Astrocyte (in vitro differentiated cells and primary cell): ENCODE data around the gene MMP24OS. TPM values are rescaled to one million over a fixed set of nuclear protein-coding genes. Genes with fewer than 3 reads are reported as not detected.
A peak's percentile ranks its signal among the peaks of the same experiment; 100 is the strongest.

ENCODE experiments used
- DNase-seq: peaks from one replicate; pipeline ENCODE4 v3.0.0-alpha.2; 2010; ENCODE audit warnings: low read depth
- FAIRE-seq: peaks from 2 replicates; lab custom pipeline; 2011; peaks lifted over from hg19 to GRCh38; lab: Jason Lieb, UNC
- H2AFZ ChIP-seq: 2 replicates; pipeline ENCODE4 v1.6.0; 2012; ENCODE audit warnings: low read depth, low read length, inconsistent platforms
- H3K27ac ChIP-seq: 2 replicates; pipeline ENCODE4 v1.5.1; 2011; ENCODE audit warnings: low read depth, low read length, inconsistent platforms
- H3K27me3 ChIP-seq: 2 replicates; pipeline ENCODE4 v1.6.0; 2011; ENCODE audit warnings: low read length, inconsistent platforms; ENCODE audit not compliant: insufficient read depth
- H3K36me3 ChIP-seq: 2 replicates; pipeline ENCODE4 v1.5.1; 2011; ENCODE audit warnings: low read length, inconsistent platforms; ENCODE audit not compliant: insufficient read depth
- H3K4me1 ChIP-seq: 2 replicates; pipeline ENCODE4 v1.5.1; 2011; ENCODE audit warnings: low read length, inconsistent platforms; ENCODE audit not compliant: insufficient read depth
- H3K4me2 ChIP-seq: 2 replicates; pipeline ENCODE4 v1.6.0; 2012; ENCODE audit warnings: low read length, inconsistent platforms
- H3K4me3 ChIP-seq: 2 replicates; pipeline ENCODE4 v1.5.1; 2011; ENCODE audit warnings: low read depth, mild to moderate bottlenecking, low read length, inconsistent platforms; ENCODE audit not compliant: insufficient read depth
- H3K79me2 ChIP-seq: 2 replicates; pipeline ENCODE4 v1.6.0; 2012; ENCODE audit warnings: mild to moderate bottlenecking, low read length, inconsistent platforms; ENCODE audit not compliant: insufficient read depth
- H3K9ac ChIP-seq: 2 replicates; pipeline ENCODE4 v1.6.0; 2012; ENCODE audit warnings: mild to moderate bottlenecking, low read length, inconsistent platforms
- H3K9me3 ChIP-seq: 2 replicates; pipeline ENCODE4 v1.5.1; 2012; ENCODE audit warnings: low read depth, mild to moderate bottlenecking, low read length, inconsistent platforms; ENCODE audit not compliant: insufficient read depth
- H4K20me1 ChIP-seq: 2 replicates; pipeline ENCODE4 v1.6.0; 2012; ENCODE audit warnings: low read length, inconsistent platforms; ENCODE audit not compliant: insufficient read depth
- H3K27ac Mint-ChIP-seq: one replicate; pipeline ENCODE4 v1.8.0; 2021; ENCODE audit warnings: mild to moderate bottlenecking, mixed read lengths; ENCODE audit not compliant: unreplicated experiment
- H3K27me3 Mint-ChIP-seq: one replicate; pipeline ENCODE4 v1.8.0; 2021; ENCODE audit warnings: low read depth, mixed read lengths; ENCODE audit not compliant: unreplicated experiment
- H3K36me3 Mint-ChIP-seq: one replicate; pipeline ENCODE4 v1.8.0; 2021; ENCODE audit warnings: low read depth, mixed read lengths; ENCODE audit not compliant: unreplicated experiment
- H3K4me1 Mint-ChIP-seq: one replicate; pipeline ENCODE4 v1.8.0; 2021; ENCODE audit warnings: low read depth, mixed read lengths; ENCODE audit not compliant: unreplicated experiment
- H3K4me3 Mint-ChIP-seq: one replicate; pipeline ENCODE4 v1.8.0; 2021; ENCODE audit warnings: mild to moderate bottlenecking, moderate library complexity, mixed read lengths; ENCODE audit not compliant: unreplicated experiment
- H3K9me3 Mint-ChIP-seq: one replicate; pipeline ENCODE4 v1.8.0; 2021; ENCODE audit warnings: mild to moderate bottlenecking, mixed read lengths; ENCODE audit not compliant: unreplicated experiment
- CTCF ChIP-seq: IDR thresholded peaks from 2 replicates; pipeline ENCODE4 v1.5.1; 2011; ENCODE audit warnings: low read depth, mild to moderate bottlenecking, inconsistent platforms, low read length, moderate library complexity; ENCODE audit not compliant: insufficient read depth
- EZH2 ChIP-seq: IDR thresholded peaks from 2 replicates; pipeline ENCODE4 v1.6.1; 2012; ENCODE audit warnings: mild to moderate bottlenecking, low read length, inconsistent platforms; ENCODE audit not compliant: insufficient read depth
- total RNA-seq: library from RNA; stranded (reverse); gene quantifications from 2 replicates; pipeline ENCODE4 v1.2.1, GENCODE V29; 2021

The MMP24OS gene
- total RNA-seq, 1 donor from 2014 or later, result 86.5 TPM

DNA sequence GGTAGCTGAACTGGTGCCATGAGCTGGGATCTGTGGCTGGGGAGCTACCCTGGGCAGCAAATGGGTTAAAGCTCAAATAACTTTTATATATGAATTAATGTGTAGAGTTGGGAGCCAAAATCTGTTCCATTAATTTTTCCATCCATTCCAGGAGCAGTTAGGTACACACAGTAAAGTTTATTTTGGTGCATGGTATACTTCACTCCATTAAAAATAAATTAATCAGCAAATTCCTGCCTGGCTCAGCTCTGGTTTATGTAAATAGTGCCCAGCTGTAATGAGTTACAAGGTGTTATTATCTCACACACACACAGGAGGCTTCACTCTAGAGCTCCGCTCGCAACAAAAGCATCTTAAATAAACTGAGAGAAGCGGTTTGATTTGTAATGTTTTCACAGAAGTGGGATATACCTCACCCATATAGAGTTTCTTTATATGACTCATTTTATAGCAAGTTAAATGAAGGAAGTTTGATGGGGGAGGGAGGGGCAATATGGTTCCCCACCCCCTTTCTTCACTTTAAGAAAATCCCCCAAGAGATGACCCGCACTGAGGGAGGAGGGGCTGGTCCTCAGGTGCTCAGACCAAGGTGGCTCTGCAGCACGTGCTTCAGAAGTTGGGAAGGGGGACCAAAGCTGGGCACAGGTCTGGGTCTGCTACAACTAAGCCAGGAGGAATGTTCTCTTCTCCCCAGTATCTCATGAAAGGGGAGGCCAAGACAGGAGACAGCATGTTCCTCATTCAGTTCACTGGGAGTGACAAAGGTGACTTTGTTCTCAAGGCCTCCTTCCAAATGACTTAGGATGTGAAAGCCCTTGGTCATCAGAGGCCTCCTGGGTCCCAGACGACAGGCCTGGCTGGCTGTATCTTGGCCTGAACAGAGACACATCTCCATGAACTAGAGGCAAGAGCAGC, 24.8 kb upstream of the MMP24OS start:
- Mint-ChIP-seq H3K4me3 (peak overlapping the region; percentile 8), H3K4me1 (peaks cover 56% of the 10 kb centered on the region), H3K9me3 (peaks cover 3% of the 10 kb centered on the region), H3K36me3 (peaks cover 4% of the 10 kb centered on the region), H3K27me3 (no peaks in the 10 kb centered on the region), H3K27ac (peak overlapping the region; percentile 58)
- peak; percentile 78 for DNase-seq
- Histone ChIP-seq H3K9me3 (no peaks in the 10 kb centered on the region), H3K27me3 (no peaks in the 10 kb centered on the region), H3K36me3 (no peaks in the 10 kb centered on the region), H2AFZ (no peak overlapping the region), H4K20me1 (no peaks in the 10 kb centered on the region), H3K4me1 (peaks cover 66% of the 10 kb centered on the region), H3K79me2 (no peaks in the 10 kb centered on the region), H3K27ac (peak overlapping the region; percentile 100), H3K4me3 (no peak overlapping the region), H3K4me2 (peak overlapping the region; percentile 35), H3K9ac (peak overlapping the region; percentile 84)
- FAIRE-seq, result no peak
- TF ChIP-seq EZH2 (no peak), CTCF (no peak)

- Histone ChIP-seq H4K20me1 (no peaks in the 10 kb centered on the region), H3K4me1 (peaks cover 59% of the 10 kb centered on the region), H3K27me3 (no peaks in the 10 kb centered on the region), H3K4me3 (no peak overlapping the region), H3K9ac (peak overlapping the region; percentile 84), H2AFZ (no peak overlapping the region), H3K36me3 (no peaks in the 10 kb centered on the region), H3K9me3 (no peaks in the 10 kb centered on the region), H3K79me2 (no peaks in the 10 kb centered on the region), H3K27ac (peak overlapping the region; percentile 100), H3K4me2 (peak overlapping the region; percentile 35)
- no peak for TF ChIP-seq EZH2
- TF ChIP-seq CTCF, result no peak
- H3K27ac Mint-ChIP-seq, result no peak overlapping the region
- no peak for DNase-seq
- no peaks in the 10 kb centered on the region for H3K9me3 Mint-ChIP-seq
- no peak for FAIRE-seq
- H3K36me3 Mint-ChIP-seq, result peaks cover 4% of the 10 kb centered on the region
- H3K4me3 Mint-ChIP-seq, result no peak overlapping the region
- peaks cover 2% of the 10 kb centered on the region for H3K27me3 Mint-ChIP-seq
- peaks cover 47% of the 10 kb centered on the region for H3K4me1 Mint-ChIP-seq
Observed at GRCh38 chr20:35301426-35301825, 23.5 kb upstream of the MMP24OS start.
